Suprapubic skin (tissue), 4 donors: ENCODE results near the gene ZSWIM6.

ENCODE experiments used
- CTCF ChIP-seq, 2 donors: fragments of 200-600 bp in 1 of 2; fragments of 450-650 bp in 1 of 2; sonication (generic) in 1 of 2; IDR thresholded peaks; one replicate each; pipeline ENCODE4 v1.5.1; 2016 to 2019; ENCODE audit warnings: antibody characterized with exemption in 2 of 2, mild to moderate bottlenecking in 1 of 2, moderate library complexity in 1 of 2
- EP300 ChIP-seq: sonication (generic); formaldehyde crosslinking; IDR thresholded peaks from one replicate; pipeline ENCODE4 v1.6.1; 2017; ENCODE audit warnings: antibody characterized with exemption
- POLR2A ChIP-seq, 2 donors: fragments of 450-650 bp; IDR thresholded peaks; one replicate each; pipeline ENCODE4 v1.6.1; 2017; ENCODE audit warnings: antibody characterized with exemption in 2 of 2, mild to moderate bottlenecking in 2 of 2, moderate library complexity in 2 of 2
- POLR2AphosphoS5 ChIP-seq, 3 donors: sonication (generic); formaldehyde crosslinking; IDR thresholded peaks; one replicate each; pipeline ENCODE4 v1.6.1; 2017; ENCODE audit warnings: antibody characterized with exemption in 3 of 3

GRCh38 chr5:61551637-61552313 lies 219.7 kb downstream of the ZSWIM6 start:
- no peak for TF ChIP-seq CTCF (IDR thresholded peaks at IDR 0.05)
- TF ChIP-seq POLR2AphosphoS5 (IDR thresholded peaks at IDR 0.05): no peak
- TF ChIP-seq POLR2A (IDR thresholded peaks at IDR 0.05): no peak
- TF ChIP-seq EP300: no peak
